K562 (cell line): Measurements from ENCODE around the gene TRNAU1AP. TPM values are rescaled to one million over a fixed set of nuclear protein-coding genes. Genes with fewer than 3 reads are reported as not detected.

Experiments used
- ASH1L ChIP-seq: fragments of 450-650 bp; IDR thresholded peaks from 2 replicates; pipeline ENCODE4 v1.6.1; 2018; ENCODE audit warnings: borderline replicate concordance, mild to moderate bottlenecking, low read depth; ENCODE audit not compliant: partially characterized antibody
- BHLHE40 ChIP-seq: IDR thresholded peaks from 2 replicates; pipeline ENCODE4 v1.6.1; 2011; ENCODE audit warnings: low read length, improper control_type of control experiment
- BRF2 ChIP-seq: IDR thresholded peaks from 3 replicates; pipeline ENCODE4 v1.6.1; 2011; ENCODE audit warnings: borderline replicate concordance, mild to moderate bottlenecking; ENCODE audit not compliant: insufficient read length, insufficient read depth
- CHAMP1 ChIP-seq: fragments of 450-650 bp; IDR thresholded peaks from 2 replicates; pipeline ENCODE4 v1.6.1; 2016; ENCODE audit warnings: mild to moderate bottlenecking
- EHMT2 ChIP-seq: fragments of 450-650 bp; IDR thresholded peaks from 2 replicates; pipeline ENCODE4 v1.6.1; 2018; ENCODE audit warnings: antibody characterized with exemption
- FOXK1 ChIP-seq: sonication (generic); formaldehyde crosslinking; IDR thresholded peaks from 2 replicates; pipeline ENCODE4 v1.8.0; 2022; ENCODE audit warnings: missing genetic modification reagents, mild to moderate bottlenecking, borderline replicate concordance
- HIVEP1 ChIP-seq: fragments of 250-450 bp; sonication (Bioruptor Pico); IDR thresholded peaks from 2 replicates; pipeline ENCODE4 v1.4.0; 2020; ENCODE audit warnings: mild to moderate bottlenecking
- HNRNPLL ChIP-seq: fragments of 200-400 bp; formaldehyde crosslinking; IDR thresholded peaks from 2 replicates; pipeline ENCODE4 v1.6.1; 2017; ENCODE audit warnings: low read length, low read depth, mild to moderate bottlenecking; ENCODE audit not compliant: poor library complexity, severe bottlenecking
- MBD2 ChIP-seq: sonication (generic); IDR thresholded peaks from 2 replicates; pipeline ENCODE4 v1.6.1; 2016; ENCODE audit warnings: low read depth, borderline replicate concordance
- MTA2 ChIP-seq: fragments of 450-650 bp; IDR thresholded peaks from 2 replicates; pipeline ENCODE4 v1.6.1; 2016; ENCODE audit warnings: low read depth
- NFYB ChIP-seq: IDR thresholded peaks from 2 replicates; pipeline ENCODE4 v1.6.1; 2011; ENCODE audit warnings: mild to moderate bottlenecking, moderate library complexity; ENCODE audit not compliant: insufficient read length; ENCODE audit errors: extremely low read depth
- PBX2 ChIP-seq, 2 experiments: IDR thresholded peaks in 1 of 2; conservative IDR thresholded peaks in 1 of 2; 2 replicates each; pipeline ENCODE4 v1.6.1; 2016; ENCODE audit warnings: low read depth in 2 of 2, mild to moderate bottlenecking in 1 of 2, missing compliant biosample characterization in 1 of 2, missing genetic modification characterization in 1 of 2, moderate library complexity in 1 of 2
- RUNX1 ChIP-seq: sonication (generic); IDR thresholded peaks from 2 replicates; pipeline ENCODE4 v1.6.1; 2016; ENCODE audit warnings: antibody characterized with exemption, low read depth
- SAP30 ChIP-seq: fragments of 200-600 bp; sonication (generic); IDR thresholded peaks from 2 replicates; pipeline ENCODE4 v1.6.1; 2012; ENCODE audit warnings: borderline replicate concordance, low read depth, mild to moderate bottlenecking, moderate library complexity, low read length, control low read depth, inconsistent platforms; ENCODE audit not compliant: insufficient read depth, poor library complexity, severe bottlenecking
- SMARCC2 ChIP-seq: fragments of 450-650 bp; IDR thresholded peaks from 2 replicates; pipeline ENCODE4 v1.6.1; 2017; ENCODE audit warnings: antibody characterized with exemption, moderate library complexity, mild to moderate bottlenecking, low read depth
- SREBF1 ChIP-seq: fragments of 150-350 bp; IDR thresholded peaks from 2 replicates; pipeline ENCODE4 v1.6.1; 2014; ENCODE audit warnings: antibody characterized with exemption, low read depth, low read length, borderline replicate concordance
- ZNF589 ChIP-seq: fragments of 200-800 bp; sonication (Bioruptor generic); IDR thresholded peaks from 2 replicates; pipeline ENCODE4 v1.6.1; 2016; ENCODE audit warnings: low read depth, missing genetic modification characterization, missing compliant biosample characterization
- ZZZ3 ChIP-seq: fragments of 450-650 bp; IDR thresholded peaks from 2 replicates; pipeline ENCODE4 v1.6.1; 2016; ENCODE audit warnings: antibody characterized with exemption, mild to moderate bottlenecking, moderate library complexity
- polyA plus RNA-seq, 8 experiments: library from polyadenylated mRNA; depleted of rRNA in 4 of 8; stranded (reverse) in 5 of 8; unstranded in 3 of 8; fragments of >200 nt; fragmentation: Nextera tagmentation in 2 of 8; fragmentation: Illumina TruSeq in 1 of 8; extraction: Ambion mirVana in 2 of 8; extraction: Trizol in 1 of 8; gene quantifications; 2 replicates each; pipeline versions ENCODE4 v1.2.1 to v1.2.3, GENCODE V29; 2011 to 2014; ENCODE audit warnings: inconsistent platforms in 1 of 8, missing spikeins in 1 of 8
- total RNA-seq, 7 experiments: library from RNA; depleted of rRNA in 6 of 7; stranded (reverse); fragments of >200 nt in 6 of 7; fragmentation: Illumina TruSeq in 2 of 7; extraction: Trizol in 2 of 7; gene quantifications; 2 replicates each; pipeline versions ENCODE4 v1.2.1 to v1.2.3, GENCODE V29; 2011 to 2021; ENCODE audit warnings: low replicate concordance in 1 of 7
- TF ChIP-seq, protein P1 (sequence below): fragments of 450-650 bp; formaldehyde crosslinking; conservative IDR thresholded peaks from 2 replicates; pipeline ENCODE4 v1.4.0; 2022; ENCODE audit warnings: mild to moderate bottlenecking, missing genetic modification characterization

TRNAU1AP gene
- total and polyA plus RNA-seq, 9 of the 15 experiments (the other 6 are each of a cell fraction or from before 2014, with no cell fraction given) = 34.9 to 110 (median 46.3) TPM

DNA sequence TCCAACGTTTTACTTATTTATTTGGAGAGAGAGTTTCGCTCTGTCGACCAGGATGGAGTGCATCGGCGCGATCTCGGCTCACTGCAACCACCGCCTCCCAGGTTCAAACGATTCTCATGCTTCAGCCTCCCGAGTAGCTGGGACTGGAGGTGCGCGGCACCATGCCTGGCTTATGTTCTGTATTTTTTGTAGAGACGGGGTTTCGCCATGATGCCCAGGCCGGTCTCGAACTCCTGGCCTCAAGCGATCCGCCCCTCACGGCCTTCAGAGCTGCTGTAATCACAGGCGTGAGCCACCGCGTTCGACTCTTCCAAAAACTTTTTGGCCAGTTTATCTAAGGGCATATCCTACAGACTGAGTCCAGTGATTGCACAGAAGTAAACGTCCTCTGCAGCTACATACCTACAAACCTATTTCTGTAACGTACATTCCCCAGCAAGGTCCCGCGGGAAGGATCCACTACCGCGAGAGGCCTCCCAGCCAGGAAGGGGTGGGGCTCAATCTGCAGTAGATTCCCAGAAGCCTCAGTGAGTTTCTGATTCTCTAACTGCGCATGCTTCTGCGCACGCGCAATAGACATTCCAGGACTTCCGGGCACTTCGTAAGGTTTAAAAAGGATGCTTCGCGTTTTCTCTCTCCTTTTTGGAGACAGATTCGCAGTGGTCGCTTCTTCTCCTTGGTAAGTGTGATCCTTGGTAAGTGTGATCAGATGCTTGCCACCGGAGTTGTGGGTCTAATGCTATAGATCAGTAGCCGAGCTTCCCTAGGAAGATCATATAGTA is 47.3 kb upstream of the TRNAU1AP start, which contains the start of gene RCC1 (continued):
- TF ChIP-seq PBX2 (CRISPR knock-in tag; IDR thresholded peaks at IDR 0.05; ENCODE audit: low read depth) (no peak), PBX2 (tag; conservative IDR thresholded peaks at IDR 0.05; ENCODE audit: low read depth) (no peak; the same call in 1 of the 2 replicates), CHAMP1 (no peak; the same call in 1 of the 2 replicates), SREBF1 (no peak), BHLHE40 (no peak), RUNX1 (no peak), SAP30 (peak; percentile 33), ZNF589 (CRISPR knock-in tag) (no peak), EHMT2 (no peak), ZZZ3 (peak; percentile 70), SMARCC2 (peak; percentile 64), MTA2 (no peak), ASH1L (peak; percentile 74), MBD2 (peak; percentile 93), HNRNPLL (peak; percentile 52), BRF2 (no peak), FOXK1 (CRISPR knock-in tag) (peak; percentile 58; the same call in 1 of the 2 replicates), NFYB (no peak), HIVEP1 (CRISPR knock-in tag) (no peak; the same call in 1 of the 2 replicates)
- TF ChIP-seq, protein P1, sequence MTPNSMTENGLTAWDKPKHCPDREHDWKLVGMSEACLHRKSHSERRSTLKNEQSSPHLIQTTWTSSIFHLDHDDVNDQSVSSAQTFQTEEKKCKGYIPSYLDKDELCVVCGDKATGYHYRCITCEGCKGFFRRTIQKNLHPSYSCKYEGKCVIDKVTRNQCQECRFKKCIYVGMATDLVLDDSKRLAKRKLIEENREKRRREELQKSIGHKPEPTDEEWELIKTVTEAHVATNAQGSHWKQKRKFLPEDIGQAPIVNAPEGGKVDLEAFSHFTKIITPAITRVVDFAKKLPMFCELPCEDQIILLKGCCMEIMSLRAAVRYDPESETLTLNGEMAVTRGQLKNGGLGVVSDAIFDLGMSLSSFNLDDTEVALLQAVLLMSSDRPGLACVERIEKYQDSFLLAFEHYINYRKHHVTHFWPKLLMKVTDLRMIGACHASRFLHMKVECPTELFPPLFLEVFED (CRISPR knock-in tag) = 0 out of 2 replicates have a peak, but pooled peaks have one; percentile 39
